Keratinocyte (primary cell): ENCODE results near the gene GJC3.

Experiments used
- EZH2 ChIP-seq: IDR thresholded peaks from one replicate; pipeline ENCODE4 v1.6.1; 2012; ENCODE audit warnings: inconsistent platforms, mild to moderate bottlenecking, low read length, moderate library complexity
- TF ChIP-seq, protein P1 (sequence below), 3 experiments: IDR thresholded peaks in 1 of 3; conservative IDR thresholded peaks in 1 of 3; optimal IDR thresholded peaks in 1 of 3; 2 replicates in 2 of 3; 3 replicates in 1 of 3; pipeline versions ENCODE3 to v1.5.1; 2011; ENCODE audit warnings: low read length in 3 of 3, mild to moderate bottlenecking in 3 of 3, moderate library complexity in 2 of 3, control low read depth in 1 of 3, inconsistent platforms in 1 of 3; ENCODE audit not compliant: insufficient read depth in 2 of 3; ENCODE audit errors: extremely low read depth in 1 of 3

DNA sequence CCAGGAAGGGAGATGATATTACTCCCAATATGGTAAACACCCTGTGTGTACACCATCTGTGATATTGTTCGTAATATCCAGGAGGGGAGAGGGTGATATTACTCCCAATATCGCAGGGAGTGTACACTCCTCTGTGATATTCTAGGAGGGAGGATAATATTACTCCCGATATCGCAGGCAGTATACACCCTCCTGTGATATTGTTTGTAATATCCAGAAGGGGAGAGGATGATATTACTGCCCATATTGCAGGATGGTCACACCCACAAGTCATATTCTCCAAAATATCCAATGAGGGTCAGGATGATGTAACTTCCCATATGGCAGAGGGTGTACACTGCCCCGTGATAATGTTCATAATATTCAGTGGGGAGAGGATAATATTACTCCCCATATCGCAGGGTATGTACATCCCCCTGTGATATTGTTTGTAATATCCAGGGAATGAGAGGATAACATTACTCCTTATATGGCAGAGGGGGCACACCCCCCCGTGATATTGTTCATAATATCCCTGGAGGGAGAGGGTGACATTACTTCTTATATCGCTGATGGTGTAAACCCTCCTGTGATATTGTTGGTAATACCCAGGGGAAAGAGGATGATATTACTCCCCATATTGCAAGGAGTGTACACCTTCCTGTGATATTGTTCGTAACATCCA, 29.3 kb upstream of the GJC3 start:
- TF ChIP-seq, protein P1, sequence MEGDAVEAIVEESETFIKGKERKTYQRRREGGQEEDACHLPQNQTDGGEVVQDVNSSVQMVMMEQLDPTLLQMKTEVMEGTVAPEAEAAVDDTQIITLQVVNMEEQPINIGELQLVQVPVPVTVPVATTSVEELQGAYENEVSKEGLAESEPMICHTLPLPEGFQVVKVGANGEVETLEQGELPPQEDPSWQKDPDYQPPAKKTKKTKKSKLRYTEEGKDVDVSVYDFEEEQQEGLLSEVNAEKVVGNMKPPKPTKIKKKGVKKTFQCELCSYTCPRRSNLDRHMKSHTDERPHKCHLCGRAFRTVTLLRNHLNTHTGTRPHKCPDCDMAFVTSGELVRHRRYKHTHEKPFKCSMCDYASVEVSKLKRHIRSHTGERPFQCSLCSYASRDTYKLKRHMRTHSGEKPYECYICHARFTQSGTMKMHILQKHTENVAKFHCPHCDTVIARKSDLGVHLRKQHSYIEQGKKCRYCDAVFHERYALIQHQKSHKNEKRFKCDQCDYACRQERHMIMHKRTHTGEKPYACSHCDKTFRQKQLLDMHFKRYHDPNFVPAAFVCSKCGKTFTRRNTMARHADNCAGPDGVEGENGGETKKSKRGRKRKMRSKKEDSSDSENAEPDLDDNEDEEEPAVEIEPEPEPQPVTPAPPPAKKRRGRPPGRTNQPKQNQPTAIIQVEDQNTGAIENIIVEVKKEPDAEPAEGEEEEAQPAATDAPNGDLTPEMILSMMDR (optimal IDR thresholded peaks at IDR 0.05 in 1 of 3, IDR thresholded peaks at IDR 0.05 in 1 of 3, conservative IDR thresholded peaks at IDR 0.05 in 1 of 3; ENCODE audit: extremely low read depth in 1 of 3, insufficient read depth in 2 of 3, low read length in 3 of 3) = no peak
- no peak for TF ChIP-seq EZH2
